Posterior cingulate gyrus (tissue), 11 donors: ENCODE results near the gene KRT6C.

ENCODE experiments used
- DNase-seq, 10 donors: peaks; one replicate each; pipeline versions ENCODE4 v3.0.0 to v3.0.0-alpha.2; 2020 to 2021; ENCODE audit warnings: mixed read lengths in 3 of 10
- intact Hi-C: fragments of 100-400 bp; cut with DNase I; formaldehyde crosslinking; loops from one replicate; pipeline ENCODE4 v1.15.1; 2023

The KRT6C gene

DNA sequence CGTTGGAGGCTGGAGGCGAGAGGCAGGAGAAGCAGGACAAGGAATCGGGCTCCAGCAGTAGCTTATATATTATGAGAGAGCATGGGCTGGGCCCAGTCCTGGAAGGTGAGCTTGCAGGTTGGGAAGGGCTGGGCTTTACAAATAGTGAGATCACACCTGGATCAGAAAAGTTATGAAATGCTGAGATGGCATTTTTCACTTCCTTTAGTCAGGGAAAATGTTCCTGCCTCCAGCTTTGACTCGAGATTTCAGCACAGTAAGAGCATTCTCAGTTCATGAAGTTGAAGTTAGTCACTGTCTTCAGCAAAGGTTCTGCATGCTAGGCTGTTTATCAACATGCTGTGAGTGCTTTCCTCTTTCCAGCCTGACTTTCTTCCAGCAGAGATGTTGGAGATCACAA is at the start of gene KRT6C:
Gene KRT6C (minus strand): TSS at position 38 of the 400 bp plus-strand sequence. CDS start 68 bp downstream, outside the sequence.
- DNase-seq = no peak
- intact Hi-C loops = no loop called here

DNA sequence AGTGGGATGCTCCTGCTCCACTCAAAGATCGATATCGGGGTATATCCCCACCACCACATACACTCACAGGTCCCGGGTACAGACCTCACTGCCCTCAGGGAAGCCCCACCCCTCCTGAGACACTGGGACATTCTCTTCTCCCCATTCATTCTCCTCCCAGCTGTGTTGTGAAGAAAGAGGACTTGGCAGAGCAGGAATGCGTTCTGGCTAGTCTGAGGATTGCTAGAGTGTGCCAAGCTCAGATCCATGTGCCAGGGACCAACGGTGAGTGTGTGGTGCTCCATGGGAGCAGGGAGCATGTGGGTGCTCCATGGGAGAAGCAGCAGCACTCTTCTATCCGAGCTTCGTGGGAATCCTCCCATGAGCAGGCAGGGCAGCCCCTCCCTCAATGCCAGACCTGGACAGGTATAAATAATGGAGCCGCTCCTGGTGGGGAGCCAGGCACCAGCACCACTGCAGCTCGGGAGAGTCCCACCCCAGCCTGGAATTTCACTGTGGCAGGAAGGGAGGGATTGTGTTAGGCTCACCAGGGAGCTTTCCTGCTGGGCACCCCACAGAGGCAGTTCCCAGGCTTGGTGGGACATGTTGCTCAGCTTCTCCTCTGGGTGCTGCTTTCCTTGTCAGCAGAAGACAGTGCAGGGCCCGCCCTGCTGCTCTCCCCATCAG is 48.9 kb upstream of the KRT6C start:
- peak in 4 of 10 donors; percentile 32 to 89 (median 50) for DNase-seq
- intact Hi-C loops = no loop called here

DNA sequence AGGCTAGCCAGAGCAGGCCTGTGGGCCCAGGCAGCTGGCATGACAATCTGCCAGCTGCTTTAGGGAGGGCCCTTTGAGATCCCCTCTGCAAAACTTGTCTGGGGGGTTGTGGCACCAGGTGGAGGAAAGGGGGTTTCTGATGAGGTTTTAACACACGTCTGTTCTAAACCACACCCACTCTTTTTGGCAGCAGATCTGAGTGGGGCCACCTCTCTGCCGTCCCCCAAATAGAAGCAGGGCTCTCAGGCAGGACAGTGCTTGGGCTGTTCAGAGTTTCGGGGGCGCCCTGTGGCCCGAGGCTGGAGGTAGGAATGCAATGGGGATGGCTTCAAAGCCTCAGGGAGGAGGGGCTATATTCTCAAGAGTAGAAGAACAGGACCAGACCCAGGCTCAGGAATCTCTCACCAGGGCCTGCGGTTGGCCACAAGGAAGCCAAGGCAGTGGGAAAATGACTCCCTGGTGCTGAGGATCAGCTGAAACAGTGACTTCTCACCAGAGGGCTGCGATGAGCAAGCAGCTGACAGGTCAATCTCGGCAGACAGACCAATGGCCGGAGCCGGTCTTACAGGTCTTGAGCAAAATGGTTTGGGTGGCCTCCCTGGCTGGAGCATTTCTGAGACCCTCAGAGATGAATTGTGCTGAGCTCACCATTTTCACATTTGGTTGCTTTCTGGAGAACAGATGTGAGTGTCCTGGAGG is 48.1 kb upstream of the KRT6C start:
- intact Hi-C loops = no loop called here
- DNase-seq = no peak

DNA sequence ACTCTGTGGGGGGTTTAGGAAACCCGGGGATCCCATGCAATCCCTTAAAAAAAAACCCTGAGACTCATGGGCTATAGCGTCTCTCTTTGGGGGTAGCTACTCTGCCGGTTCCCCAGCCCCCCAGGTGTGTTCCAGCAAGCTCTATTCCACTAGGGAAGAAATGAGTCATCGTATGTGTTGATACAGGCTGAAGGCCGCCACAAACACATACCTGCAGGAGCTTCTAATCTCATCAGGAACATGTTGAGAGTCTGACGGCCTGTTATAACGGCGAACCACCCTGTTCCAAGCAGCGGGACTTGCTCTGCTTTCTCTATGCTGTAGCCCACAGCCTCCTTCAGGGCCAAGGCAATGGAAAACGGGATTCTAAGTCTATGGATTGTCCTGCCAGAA is 47.6 kb upstream of the KRT6C start:
- intact Hi-C loops = no loop called here
- no peak for DNase-seq

DNA sequence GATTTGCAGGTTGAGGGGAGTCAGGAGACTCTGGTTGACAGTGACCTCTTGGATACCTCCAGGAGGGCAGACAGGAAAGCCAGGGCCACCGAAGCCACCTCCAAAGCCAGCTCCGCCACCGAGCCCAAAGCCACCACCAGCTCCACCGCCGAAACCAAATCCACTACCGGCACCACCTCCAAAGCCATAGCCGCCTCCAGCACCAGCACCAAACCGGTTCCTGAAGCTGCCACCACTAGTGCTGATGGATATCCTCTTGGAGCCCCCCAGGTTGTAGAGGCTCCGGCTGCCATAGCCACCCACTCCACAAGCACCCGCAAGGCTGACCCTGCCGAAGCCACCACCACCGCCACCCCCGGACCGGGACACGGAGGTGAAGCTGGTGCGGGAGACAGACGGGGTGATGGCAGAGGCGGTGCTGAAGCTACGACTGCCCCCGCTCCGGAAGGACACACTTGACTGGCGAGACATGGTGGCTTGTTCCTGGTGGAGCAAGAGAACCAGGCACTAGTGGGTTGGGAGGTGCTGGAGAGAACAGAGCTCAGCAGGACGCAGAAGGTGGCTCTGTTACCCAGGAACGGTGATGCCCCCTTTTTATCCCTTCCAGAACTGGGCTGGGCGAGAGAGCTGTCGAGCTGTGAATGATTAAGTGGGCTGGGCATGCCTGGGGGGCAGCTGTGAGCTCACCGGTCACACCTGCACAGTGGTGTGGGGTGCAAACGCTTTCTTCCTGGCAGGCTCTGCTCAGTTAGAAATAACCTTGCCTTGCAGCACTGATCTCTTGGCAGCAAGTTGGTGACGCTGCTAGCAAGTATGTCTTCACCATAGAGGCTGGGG is 46.4 kb upstream of the KRT6C start, which contains the start of gene KRT5:
Gene KRT5 (minus strand): TSS at position 569 of the 837 bp plus-strand sequence. CDS start 98 bp downstream, at position 471.
- peak in 1 of 10 donors; percentile 84 for DNase-seq

DNA sequence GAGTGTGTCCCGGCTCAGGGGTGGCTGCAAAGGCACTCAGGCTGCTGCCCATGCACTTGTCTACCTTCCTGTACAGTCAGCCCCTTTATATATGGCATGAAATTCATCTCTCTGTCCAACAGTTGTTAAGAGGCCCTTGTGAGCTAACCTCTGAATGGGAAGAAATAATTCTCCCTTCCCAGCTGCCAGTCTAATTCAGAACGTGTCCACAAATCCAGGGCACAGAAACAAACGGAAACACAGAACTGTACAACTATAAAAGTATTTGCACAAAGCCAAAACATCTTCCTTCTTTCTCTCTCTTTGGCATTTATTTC is 45.7 kb upstream of the KRT6C start:
- DNase-seq = no peak
- intact Hi-C loops = no loop called here

More for the DNA sequence above, 46.4 kb upstream of the KRT6C start, which contains the start of gene KRT5:
- intact Hi-C loops = no loop called here

DNA sequence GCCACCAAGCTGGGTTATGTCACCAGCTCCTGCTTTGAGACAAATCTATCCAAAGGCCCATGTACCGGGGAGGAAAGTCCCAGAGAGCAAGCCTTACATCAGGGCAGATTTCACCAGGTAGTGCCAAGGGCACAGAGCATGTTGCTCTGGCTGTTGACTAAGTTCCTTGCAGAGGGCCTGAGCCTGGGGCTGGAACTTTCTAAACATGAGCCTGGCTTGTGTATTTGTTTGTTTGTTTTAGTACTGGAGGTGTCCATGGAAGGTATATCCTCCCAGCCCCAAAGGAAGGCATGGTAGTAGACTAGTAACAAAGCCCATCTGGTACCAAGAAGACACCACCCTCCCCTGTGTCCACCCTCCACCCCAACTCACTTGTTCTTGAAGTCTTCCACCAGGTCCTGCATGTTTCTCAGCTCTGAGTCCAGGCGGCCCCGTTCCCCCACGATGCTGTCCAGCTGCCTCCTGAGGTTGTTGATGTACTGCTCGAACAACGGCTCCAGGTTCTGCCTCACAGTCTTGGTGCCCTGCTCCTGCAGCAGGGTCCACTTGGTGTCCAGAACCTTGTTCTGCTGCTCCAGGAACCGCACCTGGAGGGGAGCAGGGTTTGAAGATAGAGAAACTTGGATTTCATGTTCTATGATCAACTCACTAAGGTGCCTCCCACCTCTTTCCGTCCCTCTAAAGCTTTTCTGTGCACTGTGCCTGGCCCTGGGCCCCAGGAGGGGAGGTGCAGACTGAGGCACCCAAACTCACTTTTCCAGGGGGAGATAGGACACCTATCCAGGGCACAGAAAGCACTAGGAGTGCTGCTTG is 45.2 kb upstream of the KRT6C start:
- intact Hi-C loops = no loop called here
- no peak for DNase-seq

DNA sequence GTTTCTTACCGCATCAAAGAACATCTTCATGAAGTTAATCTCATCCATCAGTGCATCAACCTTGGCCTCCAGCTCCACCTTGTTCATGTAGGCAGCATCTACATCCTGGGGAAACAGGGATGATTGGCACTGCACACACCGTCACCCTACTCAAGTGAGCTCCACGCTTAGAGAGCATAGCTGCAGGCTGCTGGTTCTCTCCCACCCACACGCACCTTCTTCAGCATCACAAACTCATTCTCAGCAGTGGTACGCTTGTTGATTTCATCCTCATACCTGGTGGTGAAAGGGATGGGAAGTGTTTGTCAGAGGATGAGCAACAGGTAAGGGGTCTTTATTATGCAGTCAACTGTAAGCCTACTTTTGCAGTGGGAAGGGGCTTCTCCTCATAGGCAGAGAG is 44.3 kb upstream of the KRT6C start:
- no peak for DNase-seq
- intact Hi-C loops = no loop called here

DNA sequence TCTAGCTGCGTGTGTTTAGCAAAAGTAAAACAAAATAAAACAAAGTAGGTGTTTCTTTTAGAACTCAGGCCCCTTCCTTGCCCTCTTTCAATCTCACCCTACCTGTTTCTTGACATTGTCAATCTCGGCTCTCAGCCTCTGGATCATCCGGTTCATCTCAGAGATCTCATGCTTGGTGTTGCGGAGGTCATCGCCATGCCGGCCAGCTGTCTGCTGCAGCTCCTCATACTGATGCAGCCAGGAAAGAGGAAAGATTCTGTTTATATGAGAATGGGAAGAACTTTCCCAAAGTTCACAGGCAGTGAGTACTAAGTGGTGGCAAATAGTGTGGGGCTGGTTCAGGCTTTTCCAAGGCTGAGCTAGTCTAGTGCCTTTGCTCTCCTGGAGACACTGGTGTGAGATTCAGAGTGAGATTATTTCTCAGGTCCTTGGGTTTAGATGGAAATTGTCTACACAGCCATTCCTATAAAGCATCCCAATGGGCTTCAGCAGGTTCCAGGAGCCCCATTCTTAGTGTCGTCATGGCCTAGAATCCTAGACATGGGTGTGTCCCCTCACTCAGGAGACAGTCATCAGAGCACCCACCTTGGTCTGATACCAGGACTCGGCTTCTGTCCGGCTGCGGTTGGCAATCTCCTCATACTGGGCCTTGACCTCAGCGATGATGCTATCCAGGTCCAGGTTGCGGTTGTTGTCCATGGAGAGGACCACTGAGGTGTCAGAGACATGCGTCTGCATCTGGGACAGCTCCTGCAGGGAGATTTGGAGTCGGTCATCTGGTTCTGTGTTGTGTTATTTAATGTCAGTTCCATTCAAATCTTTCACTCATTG is 43.6 kb upstream of the KRT6C start:
- intact Hi-C loops = no loop called here
- no peak for DNase-seq

DNA sequence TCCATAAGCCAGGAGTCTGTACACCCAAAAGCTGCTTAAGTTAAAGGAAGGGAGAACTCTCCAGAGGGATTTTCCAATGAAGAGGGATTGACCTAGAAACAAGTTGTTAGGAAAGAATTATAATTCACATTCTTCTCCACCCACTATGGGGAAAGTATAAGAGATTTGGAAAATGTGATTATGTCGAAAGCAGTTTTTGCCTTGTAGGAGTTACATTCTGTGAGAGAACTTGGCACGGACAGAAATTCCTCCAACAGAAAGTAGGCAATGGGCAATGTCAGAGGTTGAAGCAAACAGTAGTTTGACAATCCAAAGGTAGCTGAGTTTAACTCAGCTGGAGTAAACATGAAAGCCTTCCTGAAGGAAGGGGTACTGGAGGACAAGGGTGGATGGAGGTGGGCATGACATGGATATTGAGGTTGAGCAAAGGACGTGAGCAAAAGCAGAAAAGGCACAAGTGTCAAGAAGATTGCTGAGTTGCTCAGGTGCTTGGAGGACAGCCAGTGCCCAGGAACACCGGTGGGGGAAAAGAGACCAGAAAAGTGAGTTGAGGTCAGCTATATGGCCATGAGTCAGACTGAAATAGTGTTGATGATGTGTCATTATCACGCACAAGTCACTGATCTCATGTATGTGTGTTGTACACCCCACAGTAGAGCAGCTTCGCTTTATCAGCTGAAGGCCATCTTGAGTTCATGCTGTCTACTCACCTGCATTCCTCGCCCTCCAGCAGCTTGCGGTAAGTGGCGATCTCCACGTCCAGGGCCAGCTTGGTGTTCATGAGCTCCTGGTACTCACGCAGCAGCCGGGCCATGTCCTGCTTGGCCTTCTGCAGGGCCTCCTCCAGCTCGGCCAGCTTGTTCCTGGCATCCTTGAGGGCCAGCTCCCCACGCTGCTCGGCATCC is 42.6 kb upstream of the KRT6C start:
- no peak for DNase-seq
- intact Hi-C loops = no loop called here

DNA sequence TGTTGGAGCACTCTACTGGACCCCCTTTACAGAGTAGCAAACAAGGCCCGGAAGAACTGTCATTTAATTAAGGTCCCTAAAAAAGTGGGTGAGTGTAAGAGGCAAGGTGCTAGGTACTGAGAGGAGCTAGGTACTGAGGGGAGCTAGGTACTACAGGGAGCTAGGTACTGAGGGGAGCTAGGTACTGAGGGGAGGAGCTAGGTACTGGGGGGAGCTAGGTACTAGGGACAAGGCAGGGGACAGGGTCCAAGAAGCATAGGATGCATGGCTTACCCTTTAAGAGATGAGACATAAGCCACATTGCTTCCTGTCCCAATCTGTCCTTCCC is 41.7 kb upstream of the KRT6C start:
- intact Hi-C loops = no loop called here
- no peak for DNase-seq

DNA sequence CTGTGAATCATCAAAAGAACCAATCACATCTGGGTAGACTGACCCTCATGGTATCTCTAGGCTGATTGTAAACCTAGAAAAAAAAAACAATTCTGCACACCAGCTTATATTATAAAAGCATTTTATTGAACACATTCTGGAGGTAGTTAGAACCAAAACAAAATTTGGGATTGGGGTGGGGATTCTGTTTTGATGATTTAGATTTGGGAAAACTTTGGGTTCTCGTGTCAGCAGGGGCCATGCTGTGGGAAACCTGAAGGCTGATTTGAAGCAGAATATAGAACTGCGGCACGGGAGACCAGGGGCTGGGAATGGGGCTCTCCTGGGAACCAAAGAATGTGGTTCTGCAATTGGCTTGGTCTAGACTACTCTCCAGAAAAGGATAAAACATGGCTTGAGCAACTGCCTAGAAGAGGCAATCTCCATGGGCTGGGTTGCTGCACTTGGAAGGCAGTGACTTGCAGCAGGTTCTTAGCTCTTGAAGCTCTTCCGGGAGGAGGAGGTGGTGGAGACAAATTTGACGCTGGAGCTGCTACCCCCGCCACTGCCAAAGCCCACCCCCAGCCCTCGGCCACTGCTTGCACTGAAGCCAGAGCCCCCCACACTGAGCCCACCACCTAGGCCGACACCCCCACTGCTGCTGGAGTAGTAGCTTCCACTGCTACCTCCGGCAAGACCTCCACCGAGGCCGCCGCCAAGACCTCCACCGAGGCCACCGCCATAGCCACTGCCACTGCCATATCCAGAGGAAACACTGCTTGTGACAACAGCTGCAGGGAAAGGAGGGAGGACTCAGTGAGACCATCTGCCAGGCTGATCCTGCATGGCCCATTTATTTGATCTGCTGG is 41.1 kb upstream of the KRT6C start:
- no peak for DNase-seq
- intact Hi-C loops = no loop called here

DNA sequence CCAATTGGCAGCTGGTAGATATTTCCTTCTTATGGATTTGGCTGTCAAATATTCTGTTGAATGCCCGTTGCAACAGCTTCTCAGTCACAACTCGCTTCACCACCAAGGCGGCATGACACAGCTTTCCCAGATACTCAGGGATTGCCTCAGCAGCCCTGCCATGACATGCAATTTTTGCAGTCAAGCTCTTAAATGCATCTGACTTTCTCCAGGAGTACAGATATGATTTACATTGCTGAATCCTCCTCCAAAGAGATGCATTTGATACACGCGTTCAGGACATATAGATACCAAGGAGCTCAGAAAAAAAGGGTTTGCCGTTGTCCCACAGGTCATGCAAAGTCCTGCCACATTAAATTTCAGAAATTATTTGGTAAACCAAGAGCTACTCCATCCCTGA is 40.1 kb upstream of the KRT6C start:
- intact Hi-C loops = no loop called here
- no peak for DNase-seq

DNA sequence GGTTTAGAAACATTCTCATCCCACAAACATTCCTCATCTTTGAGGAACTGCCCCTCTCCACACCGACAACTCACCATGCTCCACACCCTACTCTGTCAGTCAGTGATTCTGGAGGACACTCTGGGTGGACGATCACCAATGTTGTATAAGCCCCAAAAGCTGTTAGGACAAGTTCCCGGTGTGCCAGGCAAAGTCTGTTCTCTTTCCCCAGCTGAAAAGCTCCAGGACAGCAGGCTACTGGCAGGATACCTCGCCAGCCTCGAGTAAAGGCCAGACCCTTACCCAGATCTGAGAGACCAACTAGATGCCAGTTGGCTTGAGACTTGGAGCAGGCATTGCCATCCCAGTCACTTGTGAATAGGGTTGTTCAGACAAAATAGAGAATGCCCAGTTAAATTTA is 34.6 kb upstream of the KRT6C start:
- intact Hi-C loops = loop anchor here (5.0 kb wide), 1 partner anchor 136 kb away; no protein-coding TSS in a partner anchor
- DNase-seq = no peak

DNA sequence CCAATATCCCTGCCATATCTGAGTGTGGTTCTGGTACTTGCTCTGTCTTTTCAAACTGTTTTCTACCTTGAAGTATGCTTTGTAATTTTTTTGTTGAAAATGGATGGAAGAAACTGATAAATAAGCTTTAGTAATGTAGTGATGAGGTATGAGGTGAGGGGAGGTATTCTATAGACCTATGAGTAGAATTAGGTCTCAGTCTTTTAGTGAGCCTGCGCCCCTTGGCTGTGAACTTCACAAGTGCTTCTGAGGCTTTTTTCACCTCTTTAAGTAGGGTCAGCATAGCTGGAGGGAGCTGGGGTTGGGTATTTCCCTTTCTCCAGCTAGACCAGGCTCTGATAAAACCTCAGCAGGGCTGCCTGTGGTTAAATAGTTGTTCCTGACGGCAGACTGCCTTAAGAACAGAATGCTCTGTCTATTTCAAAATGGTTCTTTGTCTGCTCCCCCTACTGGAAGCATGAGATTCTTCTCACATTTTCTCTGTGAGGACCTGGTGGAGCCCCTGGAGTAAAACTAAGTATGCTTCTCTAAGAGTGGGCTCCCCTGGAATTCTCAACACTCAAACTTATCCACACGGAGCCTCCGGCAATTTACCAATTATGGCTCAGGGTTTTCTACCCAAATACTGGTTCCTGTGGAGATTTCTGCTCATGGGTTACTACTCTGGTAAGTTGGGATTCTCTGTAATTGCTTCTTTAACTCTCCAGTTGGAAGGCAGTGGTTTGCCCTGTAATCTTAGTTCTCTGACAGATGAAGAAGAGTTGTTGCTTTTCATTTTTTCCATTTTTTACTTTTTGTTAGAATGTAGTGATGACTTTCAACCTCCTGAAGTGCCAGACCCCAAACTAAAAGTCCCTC is 33.5 kb upstream of the KRT6C start:
- intact Hi-C loops = loop anchor here (5.0 kb wide), 1 partner anchor 135 kb away; no protein-coding TSS in a partner anchor
- DNase-seq = no peak

DNA sequence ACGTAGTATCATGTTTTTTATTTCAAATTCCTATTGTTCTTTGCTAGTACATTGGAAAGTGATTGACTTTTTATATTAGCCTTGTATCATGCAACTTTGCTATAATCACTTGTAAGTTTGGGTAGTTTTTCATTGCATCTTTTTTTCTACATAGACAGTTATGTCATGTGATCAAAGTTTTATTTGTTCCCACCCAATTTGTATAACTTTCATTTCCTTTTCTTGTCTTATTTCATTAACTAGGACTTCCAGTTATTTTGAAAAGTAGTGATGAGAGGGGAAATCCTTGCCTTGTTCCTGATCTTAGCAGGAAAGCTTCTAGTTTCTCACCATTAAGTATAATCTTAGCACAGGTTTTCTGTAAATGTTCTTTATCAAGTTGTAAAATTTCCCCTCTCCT is 29.3 kb upstream of the KRT6C start:
- DNase-seq = no peak
- intact Hi-C loops = no loop called here

DNA sequence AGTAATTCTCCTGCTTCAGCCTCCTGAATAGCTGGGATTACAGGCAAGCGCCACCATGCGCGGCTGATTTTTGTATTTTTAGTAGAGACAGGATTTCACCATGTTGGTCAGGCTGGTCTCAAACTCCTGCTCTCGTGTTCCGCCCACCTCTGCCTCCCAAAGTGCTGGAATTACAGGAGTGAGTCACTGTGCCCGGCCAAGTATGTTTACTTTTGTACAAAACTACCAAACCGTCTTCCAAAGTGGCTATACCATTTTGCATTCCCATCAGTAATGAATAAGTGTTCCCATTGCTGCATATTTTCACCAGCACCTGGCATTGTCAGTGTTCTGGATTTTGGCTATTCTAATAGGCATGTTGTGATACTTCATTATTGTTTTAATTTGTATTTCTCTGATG is 27.9 kb upstream of the KRT6C start:
- intact Hi-C loops = no loop called here
- no peak for DNase-seq
